ENCODE results near the gene CAPZB.

DNA sequence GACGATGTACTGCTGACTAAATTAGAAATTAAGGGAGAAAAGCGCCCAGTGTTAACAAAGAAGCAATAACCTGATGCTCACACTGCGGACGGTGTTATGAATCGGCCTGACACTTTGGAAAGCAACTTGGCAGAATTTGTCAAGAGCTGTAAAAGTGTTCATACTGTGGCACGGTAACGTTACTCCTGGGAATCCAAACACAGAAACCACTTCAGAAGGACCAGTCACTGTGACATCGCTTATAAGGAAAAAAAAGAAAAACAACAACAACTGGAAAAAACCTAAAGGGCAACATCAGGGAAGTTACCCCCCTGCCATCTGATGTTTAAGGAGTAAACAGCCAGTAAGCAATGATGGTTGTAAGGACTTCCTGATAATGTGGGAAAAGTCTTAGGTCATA, 27.7 kb downstream of the CAPZB start:
- TF ChIP-seq CTCF (IDR thresholded peaks at IDR 0.05) (no peak), POLR2A (IDR thresholded peaks at IDR 0.05) (no peak), POLR2AphosphoS5 (IDR thresholded peaks at IDR 0.05) (no peak)

All from breast epithelium (tissue), 3 donors.